MCF 10A (cell line): Measurements from ENCODE around the gene LRMDA. TPM values are rescaled to one million over a fixed set of nuclear protein-coding genes. Genes with fewer than 3 reads are reported as not detected.

Source experiments
- BruUV-seq: library from RNA; stranded (reverse); fragments of 400-500 nt; replicated peaks from 2 replicates; lab custom pipeline; 2021; lab: Mats Ljungman, UMichigan
- CTCF ChIA-PET: fragments of 300-600 bp; sonication (Branson Sonifier 250); formaldehyde crosslinking; extraction: SDS; loops from one replicate; lab custom pipeline; 2021; ENCODE audit warnings: antibody characterized with exemption, inconsistent platforms; lab: Yijun Ruan, JAX
- POLR2A ChIA-PET: fragments of 300-600, 350-650 bp; sonication (Branson Sonifier 250); formaldehyde crosslinking; extraction: SDS; loops from one replicate; lab custom pipeline; 2020; ENCODE audit warnings: antibody characterized with exemption, inconsistent platforms; lab: Yijun Ruan, JAX
- DNase-seq: peaks from one replicate; pipeline ENCODE4 v3.0.0-alpha.2; 2018; ENCODE audit not compliant: unreplicated experiment
- H3K27ac Mint-ChIP-seq: one replicate; pipeline ENCODE4 v1.8.0; 2022; ENCODE audit warnings: mild to moderate bottlenecking, low read depth, mixed read lengths; ENCODE audit not compliant: unreplicated experiment
- H3K27me3 Mint-ChIP-seq: one replicate; pipeline ENCODE4 v1.8.0; 2022; ENCODE audit warnings: mixed read lengths; ENCODE audit not compliant: insufficient read depth, unreplicated experiment
- H3K36me3 Mint-ChIP-seq: one replicate; pipeline ENCODE4 v1.8.0; 2022; ENCODE audit warnings: mild to moderate bottlenecking, moderate library complexity, mixed read lengths; ENCODE audit not compliant: insufficient read depth, unreplicated experiment
- H3K4me1 Mint-ChIP-seq: one replicate; pipeline ENCODE4 v1.8.0; 2022; ENCODE audit warnings: mixed read lengths; ENCODE audit not compliant: insufficient read depth, unreplicated experiment
- H3K4me3 Mint-ChIP-seq: one replicate; pipeline ENCODE4 v1.8.0; 2022; ENCODE audit warnings: mild to moderate bottlenecking, moderate library complexity, mixed read lengths; ENCODE audit not compliant: unreplicated experiment
- H3K9me3 Mint-ChIP-seq: one replicate; pipeline ENCODE4 v1.8.0; 2022; ENCODE audit warnings: mixed read lengths; ENCODE audit not compliant: unreplicated experiment
- intact Hi-C: fragments of 100-400 bp; cut with micrococcal nuclease; formaldehyde crosslinking; loops from 2 replicates; pipeline ENCODE4 v1.14.1; 2022
- total RNA-seq: library from RNA; stranded (reverse); gene quantifications from 2 replicates; pipeline ENCODE4 v1.2.3, GENCODE V29; 2022
- TF ChIP-seq, protein P1 (sequence below): fragments of 200-600 bp; IDR thresholded peaks from one replicate; pipeline ENCODE4 v1.8.0; 2022; ENCODE audit warnings: antibody characterized with exemption, mild to moderate bottlenecking; ENCODE audit not compliant: unreplicated experiment

Gene LRMDA
- total RNA-seq, 1 experiment from 2014 or later, result not detected

DNA sequence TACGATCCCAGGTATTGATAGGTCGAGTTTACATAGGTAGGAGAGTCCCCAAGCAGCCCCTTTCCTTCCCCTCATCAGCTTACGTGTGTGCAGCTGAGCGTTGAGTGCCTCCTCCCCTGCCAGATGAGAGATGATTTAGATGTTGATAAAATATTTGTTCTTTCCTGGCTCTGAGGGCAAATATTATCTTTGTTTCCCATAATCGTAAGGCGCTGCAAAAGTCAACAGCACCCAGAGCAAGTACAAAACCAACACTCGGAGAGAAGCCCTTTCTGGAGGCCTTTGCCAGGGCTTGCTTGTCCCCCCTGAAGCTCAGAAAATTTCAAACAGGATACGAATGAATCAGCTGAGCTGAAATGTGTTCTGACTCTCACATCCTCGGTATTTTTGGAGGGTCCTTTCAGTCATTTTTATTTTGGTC is 683.2 kb downstream of the LRMDA start:
- TF ChIP-seq, protein P1, sequence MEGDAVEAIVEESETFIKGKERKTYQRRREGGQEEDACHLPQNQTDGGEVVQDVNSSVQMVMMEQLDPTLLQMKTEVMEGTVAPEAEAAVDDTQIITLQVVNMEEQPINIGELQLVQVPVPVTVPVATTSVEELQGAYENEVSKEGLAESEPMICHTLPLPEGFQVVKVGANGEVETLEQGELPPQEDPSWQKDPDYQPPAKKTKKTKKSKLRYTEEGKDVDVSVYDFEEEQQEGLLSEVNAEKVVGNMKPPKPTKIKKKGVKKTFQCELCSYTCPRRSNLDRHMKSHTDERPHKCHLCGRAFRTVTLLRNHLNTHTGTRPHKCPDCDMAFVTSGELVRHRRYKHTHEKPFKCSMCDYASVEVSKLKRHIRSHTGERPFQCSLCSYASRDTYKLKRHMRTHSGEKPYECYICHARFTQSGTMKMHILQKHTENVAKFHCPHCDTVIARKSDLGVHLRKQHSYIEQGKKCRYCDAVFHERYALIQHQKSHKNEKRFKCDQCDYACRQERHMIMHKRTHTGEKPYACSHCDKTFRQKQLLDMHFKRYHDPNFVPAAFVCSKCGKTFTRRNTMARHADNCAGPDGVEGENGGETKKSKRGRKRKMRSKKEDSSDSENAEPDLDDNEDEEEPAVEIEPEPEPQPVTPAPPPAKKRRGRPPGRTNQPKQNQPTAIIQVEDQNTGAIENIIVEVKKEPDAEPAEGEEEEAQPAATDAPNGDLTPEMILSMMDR, result no peak
- Mint-ChIP-seq H3K36me3 (no peaks in the 10 kb centered on the region), H3K9me3 (no peaks in the 10 kb centered on the region), H3K27me3 (no peaks in the 10 kb centered on the region), H3K4me1 (peaks cover 10% of the 10 kb centered on the region), H3K4me3 (no peak overlapping the region), H3K27ac (no peak overlapping the region)
- intact Hi-C loops, result no loop called here
- no TSS peak for BruUV-seq
- ChIA-PET POLR2A (interaction anchor here (0.5 kb wide), 1 partner anchor 176 kb away, joined by 3 read pairs; no protein-coding TSS in a partner anchor), CTCF (no interaction called here)
- no peak for DNase-seq

DNA sequence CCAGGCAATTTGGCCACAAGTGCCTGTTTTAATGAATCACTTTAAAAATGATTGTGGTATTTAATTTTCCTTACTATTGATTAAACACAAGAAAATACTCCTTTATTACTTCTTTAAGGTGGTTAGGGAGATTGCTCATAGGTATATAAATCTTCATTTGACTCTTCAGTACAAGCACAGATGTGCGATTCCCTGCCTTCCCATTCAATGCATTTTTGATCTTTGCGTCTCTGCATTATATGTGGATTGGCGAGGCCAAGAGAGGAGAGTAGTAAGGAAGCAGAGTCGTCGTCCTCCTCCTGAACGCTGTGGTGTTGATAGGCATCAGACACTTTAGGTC is 683.7 kb downstream of the LRMDA start:
- Mint-ChIP-seq H3K9me3 (no peaks in the 10 kb centered on the region), H3K27me3 (no peaks in the 10 kb centered on the region), H3K36me3 (peaks cover 2% of the 10 kb centered on the region), H3K4me1 (peaks cover 10% of the 10 kb centered on the region), H3K4me3 (no peak overlapping the region), H3K27ac (no peak overlapping the region)
- ChIA-PET CTCF (no interaction called here), POLR2A (no interaction called here)
- intact Hi-C loops, result no loop called here
- no peak for DNase-seq
- TF ChIP-seq, protein P1, result no peak
- BruUV-seq, result no TSS peak

DNA sequence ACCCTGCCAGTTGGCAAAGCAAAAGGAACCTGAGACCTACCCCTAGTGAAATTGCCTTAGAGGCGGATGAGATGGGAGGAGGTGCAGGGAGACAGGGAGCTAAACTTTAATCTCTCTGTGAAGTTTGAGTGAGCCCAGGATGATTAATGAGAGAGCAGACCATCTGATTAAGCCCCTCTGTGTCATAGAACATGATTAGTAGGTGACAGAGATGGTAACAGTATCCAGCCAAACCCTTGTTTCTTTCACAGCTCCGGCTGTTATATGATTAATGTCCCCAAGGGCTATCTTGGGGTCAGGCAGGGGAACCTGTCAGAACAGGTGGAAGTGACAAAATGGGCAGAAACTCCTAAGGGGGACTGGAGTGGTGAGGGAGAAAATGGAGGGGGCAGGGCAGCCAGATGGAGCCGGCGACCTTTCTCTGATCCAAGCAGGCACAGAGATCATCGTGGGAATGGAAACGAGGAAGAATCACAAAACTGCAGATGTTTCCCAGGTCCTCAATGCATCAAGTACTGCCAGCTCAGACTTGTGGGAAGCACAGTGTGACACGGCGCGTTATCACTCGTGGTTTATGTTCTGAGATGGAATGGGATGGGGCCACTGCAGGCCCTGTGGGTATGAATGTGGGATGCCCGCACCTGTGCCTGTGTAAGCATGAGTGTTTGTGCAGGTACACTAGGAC is 684.2 kb downstream of the LRMDA start:
- intact Hi-C loops, result no loop called here
- Mint-ChIP-seq H3K27me3 (no peaks in the 10 kb centered on the region), H3K27ac (no peak overlapping the region), H3K4me1 (peaks cover 10% of the 10 kb centered on the region), H3K36me3 (peaks cover 5% of the 10 kb centered on the region), H3K9me3 (no peaks in the 10 kb centered on the region), H3K4me3 (no peak overlapping the region)
- TF ChIP-seq, protein P1, result no peak
- ChIA-PET POLR2A (no interaction called here), CTCF (interaction anchor here (0.5 kb wide), 1 partner anchor 712 kb away, joined by 3 read pairs; no protein-coding TSS in a partner anchor)
- no peak for DNase-seq
- BruUV-seq, result no TSS peak

DNA sequence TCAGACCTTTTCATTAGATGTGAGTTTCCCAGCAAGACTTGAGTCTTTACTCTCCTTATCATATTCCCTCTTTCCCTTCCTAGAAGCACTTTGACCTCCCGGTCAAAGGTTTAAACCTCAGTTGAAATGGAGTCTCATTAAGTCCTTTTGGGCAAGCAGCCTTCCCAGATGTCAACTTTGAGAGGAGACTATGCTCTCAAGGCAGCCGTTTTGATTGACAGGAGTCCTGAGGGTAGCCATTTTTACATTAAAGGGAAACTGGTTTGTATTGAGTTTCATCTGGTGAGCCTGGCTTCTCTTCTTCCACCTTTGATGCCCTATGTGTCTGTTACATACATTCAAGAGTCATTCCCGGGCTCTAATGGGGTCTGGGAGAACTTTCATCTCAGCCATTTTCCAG is 685.1 kb downstream of the LRMDA start:
- TF ChIP-seq, protein P1, result no peak
- intact Hi-C loops, result no loop called here
- Mint-ChIP-seq H3K27ac (no peak overlapping the region), H3K9me3 (no peaks in the 10 kb centered on the region), H3K27me3 (no peaks in the 10 kb centered on the region), H3K4me1 (peaks cover 10% of the 10 kb centered on the region), H3K36me3 (peaks cover 5% of the 10 kb centered on the region), H3K4me3 (no peak overlapping the region)
- DNase-seq, result no peak
- no TSS peak for BruUV-seq
- ChIA-PET POLR2A (no interaction called here), CTCF (interaction anchor here (1.1 kb wide), 1 partner anchor 22 kb away, joined by 4 read pairs; no protein-coding TSS in a partner anchor)
